HG02571 (cell line): ENCODE results near the gene EFCAB8.

ENCODE experiments used
- ATAC-seq: cut with Tn5 transposase; IDR thresholded peaks from one replicate; pipeline ENCODE4 v1.9.1; 2021; ENCODE audit warnings: mild to moderate bottlenecking, moderate library complexity; ENCODE audit not compliant: unreplicated experiment

Gene EFCAB8

GRCh38 chr20:32982617-32983458, 124.1 kb downstream of the EFCAB8 start:
- no peak for ATAC-seq

- no peak for ATAC-seq
Measured at GRCh38 chr20:32983459-32984112, 124.9 kb downstream of the EFCAB8 start.

GRCh38 chr20:32984196-32984595, 125.5 kb downstream of the EFCAB8 start:
- no peak for ATAC-seq

GRCh38 chr20:32984631-32985354, 126.1 kb downstream of the EFCAB8 start:
- ATAC-seq = no peak

- no peak for ATAC-seq
Measured at GRCh38 chr20:32985596-32985995, 126.9 kb downstream of the EFCAB8 start.

- ATAC-seq = no peak
Measured at GRCh38 chr20:32986331-32986966, 127.7 kb downstream of the EFCAB8 start.

- no peak for ATAC-seq
Measured at GRCh38 chr20:32987044-32987825, 128.5 kb downstream of the EFCAB8 start.

GRCh38 chr20:32988008-32988407, 129.3 kb downstream of the EFCAB8 start:
- no peak for ATAC-seq

- no peak for ATAC-seq
Measured at GRCh38 chr20:32989507-32990283, 131.0 kb downstream of the EFCAB8 start.

GRCh38 chr20:32990426-32990825, 131.7 kb downstream of the EFCAB8 start:
- ATAC-seq = no peak

- ATAC-seq = no peak
Measured at GRCh38 chr20:32991383-32991782, 132.7 kb downstream of the EFCAB8 start.

GRCh38 chr20:32991792-32992641, 133.3 kb downstream of the EFCAB8 start:
- no peak for ATAC-seq

- ATAC-seq = no peak
Measured at GRCh38 chr20:32993496-32994050, 134.8 kb downstream of the EFCAB8 start.

- no peak for ATAC-seq
Measured at GRCh38 chr20:32995802-32996201, 137.1 kb downstream of the EFCAB8 start.

GRCh38 chr20:32997431-32997830, 138.7 kb downstream of the EFCAB8 start:
- no peak for ATAC-seq

- no peak for ATAC-seq
Measured at GRCh38 chr20:32999603-33000250, 141.0 kb downstream of the EFCAB8 start.

- no peak for ATAC-seq
Measured at GRCh38 chr20:33000802-33001466, 142.2 kb downstream of the EFCAB8 start.
